ENCODE data around the gene PCDHGB7.
"Not testable (repeated sequence)": the region's sequence is repeated elsewhere in the genome, so short reads cannot be mapped to it uniquely, and the experiment has no call there.

The PCDHGB7 gene

GRCh38 chr5:141417494-141418172 is at the start of gene PCDHGB7:
Gene PCDHGB7, plus strand, starts transcription at chr5:141417677. Its CDS starts 183 bp downstream, at chr5:141417860.
- DNase-seq = peak in 16 of 51 donors; percentile 4 to 59 (median 27)

GRCh38 chr5:141369994-141370848 is 47.3 kb upstream of the PCDHGB7 start, which contains the start of gene PCDHGB3:
Gene PCDHGB3, plus strand, starts transcription at chr5:141370242. Its CDS starts 153 bp downstream, at chr5:141370395.
- peak in 1 of 51 donors; percentile 11 for DNase-seq

DNA sequence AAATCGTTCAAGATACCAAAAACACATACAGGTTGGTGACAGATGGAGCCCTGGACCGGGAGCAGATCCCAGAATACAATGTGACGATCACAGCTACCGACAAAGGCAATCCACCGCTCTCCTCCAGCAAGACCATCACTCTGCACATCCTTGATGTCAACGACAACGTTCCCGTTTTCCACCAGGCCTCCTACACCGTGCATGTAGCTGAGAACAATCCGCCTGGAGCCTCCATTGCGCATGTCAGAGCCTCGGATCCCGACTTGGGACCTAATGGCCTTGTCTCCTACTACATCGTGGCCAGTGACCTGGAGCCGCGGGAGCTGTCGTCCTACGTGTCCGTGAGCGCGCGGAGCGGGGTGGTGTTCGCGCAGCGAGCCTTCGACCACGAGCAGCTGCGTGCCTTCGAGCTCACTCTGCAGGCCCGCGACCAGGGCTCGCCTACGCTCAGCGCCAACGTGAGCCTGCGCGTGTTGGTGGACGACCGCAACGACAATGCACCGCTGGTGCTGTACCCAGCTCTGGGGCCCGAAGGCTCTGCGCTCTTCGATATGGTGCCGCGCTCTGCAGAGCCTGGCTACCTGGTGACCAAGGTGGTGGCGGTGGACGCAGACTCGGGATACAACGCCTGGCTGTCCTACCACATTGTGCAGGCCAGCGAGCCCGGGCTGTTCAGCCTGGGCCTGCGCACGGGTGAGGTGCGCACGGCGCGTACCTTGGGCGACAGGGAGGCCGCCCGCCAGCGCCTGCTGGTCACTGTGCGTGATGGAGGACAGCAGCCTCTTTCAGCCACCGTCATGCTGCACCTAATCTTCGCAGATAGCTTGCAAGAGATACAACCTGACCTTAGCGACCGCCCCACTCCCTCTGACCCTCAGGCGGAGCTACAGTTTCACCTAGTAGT is 45.7 kb upstream of the PCDHGB7 start:
- no peak for DNase-seq

DNA sequence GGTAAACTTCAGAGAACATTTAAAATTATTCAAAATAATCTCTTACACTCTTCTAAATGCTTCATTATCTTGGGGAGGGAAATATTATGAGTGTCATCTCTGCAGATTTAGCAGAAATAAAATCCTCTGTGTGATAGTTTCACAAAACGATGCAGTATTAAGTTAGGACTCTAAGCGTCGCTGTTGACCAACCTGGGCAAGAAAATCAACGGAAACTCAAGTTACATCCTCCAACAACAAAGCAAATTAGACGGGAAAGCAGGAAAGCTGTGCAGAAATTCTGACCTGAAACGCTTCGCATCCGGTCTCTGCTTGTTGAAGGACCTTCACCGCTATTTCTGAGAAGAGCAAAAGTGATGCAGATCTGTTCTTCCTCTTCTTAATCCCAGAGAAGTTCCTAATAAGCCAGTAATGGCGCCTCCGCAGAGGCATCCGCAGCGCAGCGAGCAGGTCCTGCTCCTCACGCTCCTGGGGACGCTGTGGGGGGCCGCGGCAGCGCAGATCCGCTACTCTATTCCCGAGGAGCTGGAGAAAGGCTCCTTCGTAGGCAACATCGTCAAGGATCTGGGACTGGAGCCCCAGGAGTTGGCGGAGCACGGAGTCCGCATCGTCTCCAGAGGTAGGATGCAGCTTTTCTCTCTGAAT is 43.7 kb upstream of the PCDHGB7 start, which contains the start of gene PCDHGA6:
Gene PCDHGA6, plus strand, starts transcription at position 219 of the 645 bp plus-strand sequence. Its CDS starts 193 bp downstream, at position 412.
- DNase-seq = no peak

DNA sequence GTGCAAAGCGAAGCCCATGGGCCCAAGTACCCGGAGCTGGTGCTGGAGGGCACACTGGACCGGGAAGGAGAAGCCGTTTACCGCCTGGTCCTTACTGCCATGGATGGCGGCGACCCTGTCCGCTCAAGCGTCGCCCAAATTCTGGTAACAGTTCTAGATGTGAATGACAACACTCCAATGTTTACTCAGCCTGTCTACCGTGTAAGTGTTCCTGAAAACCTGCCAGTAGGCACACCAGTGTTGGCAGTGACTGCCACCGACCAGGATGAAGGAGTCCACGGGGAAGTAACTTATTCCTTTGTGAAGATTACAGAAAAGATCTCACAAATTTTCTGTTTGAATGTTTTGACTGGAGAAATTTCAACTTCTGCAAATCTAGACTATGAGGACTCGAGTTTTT is 42.9 kb upstream of the PCDHGB7 start:
- DNase-seq = no peak

DNA sequence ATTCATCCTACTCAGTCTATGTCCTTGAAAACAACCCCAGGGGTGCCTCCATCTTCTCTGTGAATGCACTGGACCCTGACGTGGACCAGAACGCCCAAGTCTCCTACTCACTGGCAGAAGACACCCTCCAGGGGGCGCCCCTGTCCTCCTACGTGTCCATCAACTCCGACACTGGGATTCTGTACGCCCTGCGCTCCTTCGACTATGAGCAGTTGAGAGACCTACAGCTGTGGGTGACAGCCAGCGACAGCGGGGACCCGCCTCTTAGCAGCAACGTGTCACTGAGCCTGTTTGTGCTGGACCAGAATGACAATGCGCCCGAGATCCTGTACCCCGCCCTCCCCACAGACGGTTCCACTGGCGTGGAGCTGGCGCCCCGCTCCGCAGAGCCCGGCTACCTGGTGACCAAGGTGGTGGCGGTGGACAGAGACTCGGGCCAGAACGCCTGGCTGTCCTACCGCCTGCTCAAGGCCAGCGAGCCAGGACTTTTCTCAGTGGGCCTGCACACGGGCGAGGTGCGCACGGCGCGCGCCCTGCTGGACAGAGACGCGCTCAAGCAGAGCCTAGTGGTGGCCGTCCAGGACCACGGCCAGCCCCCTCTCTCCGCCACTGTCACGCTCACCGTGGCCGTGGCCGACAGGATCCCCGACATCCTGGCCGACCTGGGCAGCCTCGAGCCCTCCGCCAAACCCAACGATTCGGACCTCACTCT is 41.9 kb upstream of the PCDHGB7 start:
- not testable (repeated sequence) for DNase-seq

GRCh38 chr5:141382469-141383294 is 34.8 kb upstream of the PCDHGB7 start, which contains the start of gene PCDHGA7:
Gene PCDHGA7, plus strand, starts transcription at chr5:141382742. Its CDS starts 158 bp downstream, at chr5:141382900.
- DNase-seq = no peak

- DNase-seq = no peak
These were observed 34.1 kb upstream of the PCDHGB7 start for GRCh38 chr5:141383345-141383744.

DNA sequence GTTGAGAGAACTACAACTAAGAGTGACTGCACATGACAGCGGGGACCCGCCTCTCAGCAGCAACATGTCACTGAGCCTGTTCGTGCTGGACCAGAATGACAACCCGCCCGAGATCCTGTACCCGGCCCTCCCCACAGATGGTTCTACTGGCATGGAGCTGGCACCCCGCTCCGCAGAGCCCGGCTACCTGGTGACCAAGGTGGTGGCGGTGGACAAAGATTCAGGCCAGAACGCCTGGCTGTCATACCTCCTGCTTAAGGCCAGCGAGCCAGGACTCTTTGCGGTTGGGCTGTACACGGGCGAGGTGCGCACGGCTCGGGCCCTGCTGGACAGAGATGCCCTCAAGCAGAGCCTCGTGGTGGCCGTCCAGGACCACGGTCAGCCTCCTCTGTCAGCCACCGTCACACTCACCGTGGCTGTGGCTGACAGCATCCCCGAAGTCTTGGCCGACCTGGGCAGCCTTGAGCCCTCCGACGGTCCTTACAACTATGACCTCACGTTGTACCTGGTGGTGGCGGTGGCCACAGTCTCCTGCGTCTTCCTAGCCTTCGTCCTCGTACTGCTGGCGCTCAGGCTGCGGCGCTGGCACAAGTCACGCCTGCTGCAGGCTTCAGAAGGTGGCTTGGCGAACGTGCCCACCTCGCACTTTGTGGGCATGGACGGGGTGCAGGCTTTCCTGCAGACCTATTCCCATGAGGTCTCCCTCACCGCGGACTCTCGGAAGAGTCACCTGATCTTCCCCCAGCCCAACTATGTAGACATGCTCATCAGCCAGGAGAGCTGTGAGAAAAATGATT is 32.8 kb upstream of the PCDHGB7 start:
- DNase-seq = no peak

GRCh38 chr5:141387557-141388311 is 29.7 kb upstream of the PCDHGB7 start, which contains the start of gene PCDHGB4:
Gene PCDHGB4, plus strand, starts transcription at chr5:141387698. Its CDS starts 187 bp downstream, at chr5:141387885.
- not testable (repeated sequence) for DNase-seq

GRCh38 chr5:141388661-141389060 is 28.8 kb upstream of the PCDHGB7 start:
- no peak for DNase-seq

DNA sequence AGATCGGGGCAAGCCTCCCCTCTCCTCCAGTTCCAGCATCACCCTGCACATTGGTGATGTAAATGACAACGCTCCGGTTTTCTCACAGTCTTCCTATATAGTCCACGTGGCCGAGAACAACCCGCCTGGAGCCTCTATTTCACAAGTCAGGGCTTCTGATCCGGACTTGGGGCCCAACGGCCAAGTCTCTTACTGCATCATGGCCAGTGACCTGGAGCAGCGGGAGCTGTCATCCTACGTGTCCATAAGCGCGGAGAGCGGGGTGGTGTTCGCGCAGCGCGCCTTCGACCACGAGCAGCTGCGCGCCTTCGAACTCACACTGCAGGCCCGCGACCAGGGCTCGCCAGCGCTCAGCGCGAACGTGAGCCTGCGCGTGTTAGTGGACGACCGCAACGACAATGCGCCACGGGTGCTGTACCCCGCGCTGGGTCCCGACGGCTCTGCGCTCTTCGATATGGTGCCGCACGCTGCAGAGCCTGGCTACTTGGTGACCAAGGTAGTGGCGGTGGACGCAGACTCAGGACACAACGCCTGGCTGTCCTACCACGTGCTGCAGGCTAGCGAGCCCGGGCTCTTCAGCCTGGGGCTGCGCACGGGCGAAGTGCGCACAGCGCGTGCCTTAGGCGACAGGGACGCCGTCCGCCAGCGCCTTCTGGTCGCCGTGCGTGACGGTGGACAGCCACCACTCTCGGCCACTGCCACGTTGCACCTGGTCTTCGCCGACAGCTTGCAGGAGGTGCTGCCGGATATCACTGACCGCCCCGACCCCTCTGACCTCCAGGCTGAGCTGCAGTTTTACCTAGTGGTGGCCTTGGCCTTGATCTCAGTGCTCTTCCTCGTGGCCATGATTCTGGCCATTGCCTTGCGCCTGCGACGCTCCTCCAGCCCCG is 28.1 kb upstream of the PCDHGB7 start:
- no peak for DNase-seq

DNA sequence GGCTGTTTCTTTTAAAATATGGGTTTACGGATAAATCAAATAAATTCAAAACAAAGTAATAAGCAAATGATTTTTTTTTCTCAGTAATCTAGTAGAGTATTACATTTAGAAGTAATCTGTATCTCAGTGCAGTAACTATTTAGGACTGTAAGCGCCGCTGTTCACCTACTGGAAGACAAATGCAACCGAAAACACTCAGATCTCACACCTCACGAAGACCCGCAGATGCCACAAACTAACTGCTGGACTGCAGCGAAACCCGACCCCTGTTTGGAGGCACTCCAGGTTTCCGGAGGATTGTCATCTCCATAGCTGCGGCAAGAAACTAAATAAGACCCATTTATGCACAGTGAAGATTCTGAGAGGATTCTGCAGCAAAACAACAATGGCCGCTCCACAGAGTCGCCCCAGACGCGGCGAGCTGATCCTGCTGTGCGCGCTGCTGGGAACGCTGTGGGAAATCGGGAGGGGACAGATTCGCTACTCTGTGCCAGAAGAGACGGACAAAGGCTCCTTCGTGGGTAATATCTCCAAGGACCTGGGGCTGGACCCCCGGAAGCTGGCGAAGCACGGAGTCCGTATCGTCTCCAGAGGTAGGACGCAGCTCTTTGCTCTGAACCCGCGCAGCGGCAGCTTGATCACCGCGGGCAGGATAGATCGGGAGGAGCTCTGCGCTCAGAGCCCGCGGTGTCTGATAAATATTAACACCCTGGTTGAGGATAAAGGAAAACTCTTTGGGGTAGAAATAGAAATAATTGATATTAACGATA is 24.9 kb upstream of the PCDHGB7 start, which contains the start of gene PCDHGA8:
Gene PCDHGA8, plus strand, starts transcription at position 205 of the 770 bp plus-strand sequence. Its CDS starts 181 bp downstream, at position 386.
- DNase-seq = no peak

DNA sequence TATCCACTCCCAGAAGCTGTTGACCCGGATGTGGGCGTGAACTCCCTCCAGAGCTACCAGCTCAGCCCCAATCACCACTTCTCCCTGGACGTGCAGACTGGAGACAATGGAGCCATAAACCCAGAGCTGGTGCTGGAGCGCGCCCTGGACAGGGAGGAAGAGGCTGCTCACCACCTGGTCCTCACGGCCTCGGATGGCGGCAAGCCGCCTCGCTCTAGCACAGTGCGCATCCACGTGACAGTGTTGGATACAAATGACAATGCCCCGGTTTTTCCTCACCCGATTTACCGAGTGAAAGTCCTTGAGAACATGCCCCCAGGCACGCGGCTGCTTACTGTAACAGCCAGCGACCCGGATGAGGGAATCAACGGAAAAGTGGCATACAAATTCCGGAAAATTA is 24.2 kb upstream of the PCDHGB7 start:
- no peak for DNase-seq

Data from hypothalamus (tissue), 51 donors.